HG03571 (cell line): ENCODE measurements around the gene INPP5K.
"Not testable (repeated sequence)": the region's sequence is repeated elsewhere in the genome, so short reads cannot be mapped to it uniquely, and the experiment has no call there.

Source experiments
- ATAC-seq: cut with Tn5 transposase; IDR thresholded peaks from one replicate; pipeline ENCODE4 v1.9.1; 2021; ENCODE audit not compliant: unreplicated experiment

The INPP5K gene

DNA sequence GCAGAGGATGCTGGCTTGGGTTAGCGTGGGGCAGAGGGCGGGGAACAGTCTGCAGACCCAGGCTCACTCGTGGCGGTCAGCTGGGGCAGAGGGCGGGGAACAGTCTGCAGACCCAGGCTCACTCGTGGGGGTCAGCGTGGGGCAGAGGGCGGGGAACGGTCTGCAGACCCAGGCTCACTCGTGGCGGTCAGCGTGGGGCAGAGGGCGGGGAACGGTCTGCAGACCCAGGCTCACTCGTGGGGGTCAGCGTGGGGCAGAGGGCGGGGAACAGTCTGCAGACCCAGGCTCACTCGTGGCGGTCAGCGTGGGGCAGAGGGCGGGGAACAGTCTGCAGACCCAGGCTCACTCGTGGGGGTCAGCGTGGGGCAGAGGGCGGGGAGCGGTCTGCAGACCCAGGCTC lies 7.7 kb downstream of the INPP5K start:
- not testable (repeated sequence) for ATAC-seq

DNA sequence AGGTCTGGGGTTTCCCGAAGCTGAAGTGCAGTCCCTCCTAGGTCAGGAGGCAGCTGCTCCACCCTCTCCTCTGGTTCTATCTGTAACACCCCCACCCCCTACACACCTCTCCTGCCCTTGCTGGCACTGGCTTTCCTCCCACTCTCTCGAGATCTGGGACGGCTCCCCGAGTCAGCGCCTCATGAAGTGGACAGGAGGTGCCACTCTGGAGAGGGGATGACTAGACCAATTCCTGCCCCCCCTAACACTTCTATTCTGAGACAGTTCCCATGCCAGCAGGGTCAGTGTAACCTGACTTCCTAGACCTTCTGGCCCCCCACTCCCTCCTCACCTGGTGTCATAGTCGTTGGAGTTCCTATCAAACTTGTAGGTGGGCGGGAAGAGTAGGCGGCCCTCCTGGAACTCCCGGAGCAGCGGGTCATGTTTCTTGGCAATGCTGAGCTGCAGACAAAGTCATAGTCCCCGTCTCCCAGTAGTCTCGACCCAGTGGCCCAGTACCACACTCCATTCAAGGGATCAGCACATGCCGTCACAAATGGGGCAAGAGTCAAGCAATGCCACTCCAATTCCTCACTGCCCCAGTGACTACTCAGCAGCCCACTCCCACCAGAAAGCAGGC lies 9.7 kb downstream of the INPP5K start:
- no peak for ATAC-seq

DNA sequence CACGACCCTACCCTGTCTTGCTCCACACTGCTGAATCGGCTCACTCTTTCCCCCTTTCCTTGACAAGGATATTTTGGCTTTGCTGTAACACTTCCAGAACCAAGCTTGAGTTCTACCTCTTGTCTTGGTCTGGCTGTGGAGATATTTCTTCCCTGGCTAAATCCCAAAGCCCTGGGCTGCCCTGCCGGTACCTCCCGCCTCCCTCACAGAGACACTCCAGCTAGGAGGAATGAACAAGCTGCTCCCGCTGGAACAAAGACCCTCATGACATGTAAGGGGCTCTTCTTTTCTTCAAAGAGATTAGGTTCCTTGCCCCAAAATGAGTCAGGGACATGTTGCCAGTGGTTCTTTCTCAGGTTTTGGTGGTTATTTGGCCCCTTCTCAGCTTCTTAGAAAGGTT lies 10.8 kb downstream of the INPP5K start:
- no peak for ATAC-seq

DNA sequence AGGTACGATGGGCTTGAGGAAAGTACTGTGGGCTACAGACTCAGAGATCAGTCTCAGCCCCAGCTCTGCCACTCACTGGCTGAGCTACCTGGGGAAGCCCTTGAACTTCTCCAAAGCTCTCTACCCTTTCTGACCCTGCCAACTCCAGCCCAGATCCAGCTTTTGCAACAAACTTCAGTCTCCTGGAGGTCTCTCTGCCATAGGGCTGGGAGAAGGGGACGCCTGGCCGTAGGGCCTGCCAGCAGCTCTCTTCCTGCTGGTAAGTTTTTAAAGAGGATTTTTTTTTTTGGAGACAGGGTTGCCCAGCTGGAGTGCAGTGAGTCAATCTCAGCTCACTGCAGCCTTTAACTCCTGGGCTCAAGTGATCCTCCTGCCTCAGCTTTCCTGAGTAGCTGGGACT lies 11.5 kb downstream of the INPP5K start:
- no peak for ATAC-seq

DNA sequence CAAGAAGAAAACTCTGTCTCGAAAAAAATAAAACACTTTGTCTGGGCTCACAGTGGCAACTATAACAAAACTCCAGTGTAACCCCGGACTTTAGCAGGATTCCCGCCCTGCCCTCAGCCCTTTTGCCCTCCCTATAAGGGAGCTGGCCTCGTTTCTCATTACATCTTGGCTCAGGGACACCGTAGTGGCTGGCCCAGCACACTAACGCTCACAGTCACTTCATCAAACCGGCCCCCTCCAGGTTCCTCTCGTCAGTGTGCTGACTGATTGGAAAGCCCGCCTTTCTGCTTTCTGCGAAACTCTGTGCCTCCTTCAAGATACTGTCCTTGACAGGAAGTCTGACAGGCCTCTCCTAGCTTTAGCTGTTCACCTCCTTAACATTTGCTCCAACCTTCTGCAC lies 12.7 kb downstream of the INPP5K start:
- no peak for ATAC-seq

DNA sequence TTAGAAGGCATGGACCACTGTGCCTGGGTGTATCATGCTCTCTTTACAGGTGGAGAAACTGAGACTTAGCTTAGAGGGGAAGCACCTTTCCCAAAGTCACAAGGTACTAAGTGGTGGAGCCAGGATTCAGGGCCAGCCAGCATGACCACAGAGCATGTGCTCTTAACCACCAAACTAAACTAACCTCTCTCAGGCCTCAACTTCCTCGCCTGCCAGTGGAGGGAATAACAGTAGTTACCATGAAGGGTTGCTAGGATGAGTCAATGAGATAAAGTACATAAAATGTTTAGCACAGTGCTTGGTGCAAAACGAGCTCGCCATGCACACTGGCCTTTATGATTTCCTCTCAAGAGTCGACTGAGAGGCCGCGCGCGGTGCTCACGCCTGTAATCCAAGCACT lies 17.5 kb downstream of the INPP5K start:
- ATAC-seq = no peak

DNA sequence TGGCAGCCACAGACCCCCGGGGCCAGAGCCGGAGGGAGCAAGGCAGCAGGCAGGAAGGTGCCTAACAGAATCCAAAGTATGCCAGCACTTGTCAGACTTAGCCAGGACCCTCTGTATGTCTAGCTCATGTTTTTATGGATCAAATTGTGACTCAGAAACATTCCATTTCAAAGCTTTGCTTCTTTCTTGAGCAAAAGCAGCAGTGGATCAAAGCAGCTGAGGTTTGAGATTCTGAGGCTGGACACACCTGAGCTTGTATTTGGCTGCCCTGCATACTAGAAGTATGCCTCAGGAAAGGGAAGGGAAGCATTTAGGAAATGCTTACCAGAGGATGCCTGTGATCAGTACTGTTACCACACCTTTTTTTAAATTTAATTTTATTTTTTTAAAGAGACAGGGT lies 18.2 kb downstream of the INPP5K start:
- ATAC-seq = no peak

DNA sequence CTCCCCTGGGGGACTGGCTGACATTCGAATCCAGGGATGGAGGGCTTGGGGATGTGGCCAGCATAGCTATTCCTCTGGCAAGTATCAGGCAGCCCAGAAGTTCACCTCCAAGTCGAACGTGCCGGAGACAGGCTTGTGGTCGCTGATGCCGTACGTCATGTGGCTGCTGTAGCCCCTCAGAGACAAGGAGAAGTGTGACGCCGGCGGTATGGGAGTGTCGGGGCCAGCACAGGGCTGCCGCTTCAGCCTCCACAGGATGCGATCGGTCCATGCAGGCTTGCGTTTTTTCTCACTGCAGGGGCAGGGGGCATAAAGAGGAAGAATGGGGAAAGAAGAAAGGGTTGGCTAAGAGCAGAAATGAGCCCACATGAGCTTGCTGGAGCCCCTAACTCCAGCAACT lies 18.6 kb downstream of the INPP5K start:
- ATAC-seq = no peak

DNA sequence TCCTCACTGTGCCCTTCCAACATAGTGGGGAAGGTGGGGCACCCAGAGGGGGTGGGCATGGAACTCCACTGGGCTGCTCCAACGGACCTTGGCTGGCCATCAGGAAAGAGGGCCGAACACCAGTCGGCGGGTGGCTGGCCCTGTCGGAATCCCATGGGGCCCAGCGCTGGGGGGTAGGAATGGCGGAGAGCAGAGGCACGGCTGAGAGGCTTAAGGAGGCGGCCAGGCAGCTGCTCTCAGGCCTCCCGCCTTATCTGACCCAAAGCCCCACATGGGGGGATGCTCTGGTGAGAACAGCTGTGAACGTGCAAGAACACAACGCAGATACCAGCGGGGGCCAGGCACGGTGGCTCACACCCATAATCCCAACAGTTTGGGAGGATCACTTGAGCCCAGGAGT lies 19.5 kb downstream of the INPP5K start:
- no peak for ATAC-seq

DNA sequence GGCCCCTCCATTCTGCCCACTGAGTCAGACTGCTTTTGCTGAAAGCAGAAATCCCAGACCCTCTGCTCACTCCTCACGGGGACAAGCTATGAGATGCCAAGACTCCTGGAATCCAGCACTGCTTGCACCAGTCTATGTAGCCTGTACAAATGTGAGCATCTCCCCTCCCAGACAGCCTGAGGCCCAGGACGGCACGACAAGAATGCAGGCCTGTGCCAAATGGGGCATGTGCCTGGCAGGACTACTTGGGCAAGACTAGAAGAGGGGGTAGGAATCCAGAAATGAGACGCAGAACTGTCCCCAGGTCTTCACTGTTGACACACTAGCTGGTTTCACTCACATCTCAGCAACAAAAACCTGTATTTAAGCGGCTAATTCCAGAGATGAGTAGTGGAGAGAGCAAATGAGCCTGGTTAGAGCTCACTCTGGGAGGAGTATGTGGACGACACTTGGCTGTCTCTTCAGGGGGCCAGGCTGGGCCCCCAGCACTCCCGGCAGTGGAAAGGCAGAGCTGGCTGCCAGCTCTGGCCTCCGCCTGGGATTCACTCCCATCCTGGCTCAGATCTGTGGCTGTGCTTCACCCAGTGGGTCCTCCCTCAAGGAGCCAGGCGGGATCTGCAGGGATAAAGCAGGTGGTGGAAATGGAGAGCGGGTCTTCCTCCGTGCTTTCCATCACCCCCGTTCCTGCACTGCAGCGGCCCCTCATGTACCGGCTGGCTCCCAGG lies 21.0 kb downstream of the INPP5K start:
- no peak for ATAC-seq

DNA sequence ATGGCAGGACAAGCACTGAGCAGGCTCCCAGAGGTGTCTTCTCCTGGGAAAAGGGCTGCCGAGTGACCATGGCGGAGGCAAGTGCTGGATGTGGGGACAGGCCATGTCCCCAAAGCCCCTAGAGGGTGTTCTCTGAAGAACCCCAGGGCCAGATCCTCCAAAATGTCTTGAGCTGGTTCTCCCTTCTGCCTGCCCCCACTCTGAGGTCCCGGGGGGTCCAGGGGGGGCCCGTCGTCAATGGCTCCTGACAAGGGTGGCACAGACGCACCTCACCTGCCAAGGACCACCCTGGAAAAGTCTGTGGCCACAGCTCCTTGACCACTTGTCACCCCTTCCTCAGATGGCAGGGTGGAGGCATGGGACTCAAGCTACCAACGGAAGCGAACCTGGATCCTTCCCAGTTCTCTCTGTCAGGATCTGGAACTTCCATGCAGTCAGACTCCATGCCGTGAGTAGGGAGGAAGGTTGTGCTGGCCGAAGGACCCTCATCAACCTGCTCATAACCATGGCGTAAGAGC lies 21.6 kb downstream of the INPP5K start:
- ATAC-seq = no peak

DNA sequence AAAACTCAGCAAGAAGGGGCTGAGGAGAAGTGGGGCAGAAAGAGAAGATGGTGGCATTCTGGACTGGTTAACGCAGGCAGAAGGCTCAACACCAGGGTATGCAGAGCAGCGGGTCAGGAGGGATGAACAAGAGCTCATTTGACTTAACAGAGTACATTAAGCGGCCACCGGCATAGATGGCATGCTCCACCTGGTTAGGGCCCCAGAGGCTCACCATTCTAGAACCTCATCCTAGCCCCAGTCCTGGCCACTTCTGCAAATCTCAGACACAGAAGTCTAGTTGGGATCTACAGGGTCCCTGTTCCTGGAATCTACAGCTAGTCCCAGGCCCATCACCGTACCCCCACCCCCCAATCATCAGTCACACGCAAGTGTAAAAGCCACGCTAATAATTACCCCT lies 22.2 kb downstream of the INPP5K start:
- no peak for ATAC-seq

DNA sequence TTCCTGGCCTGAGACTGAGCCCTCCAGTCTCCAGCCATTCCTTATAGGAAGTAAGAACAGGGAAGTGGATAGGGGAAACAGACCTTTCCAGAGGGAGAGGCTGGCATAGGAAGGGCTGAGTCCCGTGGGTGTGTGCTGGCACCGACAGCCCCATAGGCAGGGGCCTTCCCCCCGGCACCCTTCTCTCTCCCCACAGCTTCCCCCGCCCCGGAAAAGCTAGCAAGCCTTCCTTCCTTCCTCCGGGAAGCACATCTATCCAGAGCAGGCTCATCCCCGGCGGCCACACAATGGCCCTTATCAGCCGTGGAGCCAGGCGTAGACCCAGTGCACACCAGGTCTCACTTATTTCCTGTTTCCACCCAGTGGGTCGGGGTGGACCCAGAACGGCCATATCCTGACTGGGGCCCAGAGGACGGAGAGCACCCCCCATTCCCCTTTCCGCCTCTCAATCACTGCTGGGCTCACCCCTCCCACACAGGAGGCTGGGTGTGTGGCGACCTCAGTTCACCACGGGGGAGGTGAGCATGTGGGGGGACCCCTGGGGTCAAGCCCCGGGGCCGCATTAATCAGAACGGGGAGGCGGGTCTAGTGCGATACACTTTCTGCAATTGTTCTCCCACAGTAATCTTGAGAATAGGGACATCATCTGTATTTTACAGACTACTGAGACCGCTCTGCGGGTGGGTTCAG lies 23.0 kb downstream of the INPP5K start:
- ATAC-seq = no peak

DNA sequence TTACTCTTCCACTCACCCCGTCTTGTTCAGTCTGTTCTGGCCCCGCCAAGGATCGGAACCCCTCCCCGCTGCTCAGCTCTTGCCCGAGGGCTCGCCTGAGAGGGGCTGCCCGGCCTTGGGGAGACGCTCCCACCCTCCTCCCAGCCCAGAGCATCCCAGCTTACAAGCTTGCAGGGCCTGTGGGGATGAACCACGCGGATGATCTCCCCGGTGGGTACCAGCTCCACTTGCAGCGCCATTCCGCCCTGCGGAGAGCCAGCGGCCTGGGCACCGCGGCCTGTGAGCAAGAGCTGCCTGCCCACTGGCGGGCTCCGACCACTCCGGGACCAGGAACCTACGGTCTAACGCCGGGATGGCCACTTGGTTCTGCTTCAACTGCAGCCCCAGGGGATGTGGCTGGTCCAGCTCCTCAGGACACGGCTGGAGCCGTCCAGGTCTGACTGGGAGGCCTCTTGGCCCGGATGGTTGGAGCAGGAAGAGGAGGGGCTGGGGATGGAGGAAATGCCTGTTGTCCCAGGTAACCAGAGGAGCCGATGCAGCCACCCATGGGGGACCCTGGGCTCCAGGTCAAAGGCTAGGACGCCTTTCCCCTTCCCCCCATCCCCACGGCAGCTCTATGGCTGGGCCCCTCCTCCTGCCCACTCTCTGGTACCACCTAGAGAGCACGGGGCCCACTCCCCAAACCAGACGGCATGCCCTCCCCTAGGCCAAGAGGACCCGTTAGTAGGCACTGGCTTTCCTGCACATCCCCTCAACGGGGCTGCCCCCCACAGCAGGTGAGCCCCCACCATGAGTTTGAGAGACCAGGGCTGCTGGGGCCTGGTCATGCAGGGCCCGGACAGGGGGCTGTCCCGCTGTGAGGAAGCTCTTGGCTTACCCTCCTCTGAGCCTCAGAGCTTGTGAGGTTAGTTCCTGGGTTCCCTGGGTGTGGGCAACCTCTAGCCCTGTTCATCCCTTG lies 23.9 kb downstream of the INPP5K start, which contains the start of gene MYO1C:
Gene MYO1C, minus strand, starts transcription at position 438 of the 958 bp plus-strand sequence. Its CDS starts 199 bp downstream, at position 239.
- no peak for ATAC-seq

DNA sequence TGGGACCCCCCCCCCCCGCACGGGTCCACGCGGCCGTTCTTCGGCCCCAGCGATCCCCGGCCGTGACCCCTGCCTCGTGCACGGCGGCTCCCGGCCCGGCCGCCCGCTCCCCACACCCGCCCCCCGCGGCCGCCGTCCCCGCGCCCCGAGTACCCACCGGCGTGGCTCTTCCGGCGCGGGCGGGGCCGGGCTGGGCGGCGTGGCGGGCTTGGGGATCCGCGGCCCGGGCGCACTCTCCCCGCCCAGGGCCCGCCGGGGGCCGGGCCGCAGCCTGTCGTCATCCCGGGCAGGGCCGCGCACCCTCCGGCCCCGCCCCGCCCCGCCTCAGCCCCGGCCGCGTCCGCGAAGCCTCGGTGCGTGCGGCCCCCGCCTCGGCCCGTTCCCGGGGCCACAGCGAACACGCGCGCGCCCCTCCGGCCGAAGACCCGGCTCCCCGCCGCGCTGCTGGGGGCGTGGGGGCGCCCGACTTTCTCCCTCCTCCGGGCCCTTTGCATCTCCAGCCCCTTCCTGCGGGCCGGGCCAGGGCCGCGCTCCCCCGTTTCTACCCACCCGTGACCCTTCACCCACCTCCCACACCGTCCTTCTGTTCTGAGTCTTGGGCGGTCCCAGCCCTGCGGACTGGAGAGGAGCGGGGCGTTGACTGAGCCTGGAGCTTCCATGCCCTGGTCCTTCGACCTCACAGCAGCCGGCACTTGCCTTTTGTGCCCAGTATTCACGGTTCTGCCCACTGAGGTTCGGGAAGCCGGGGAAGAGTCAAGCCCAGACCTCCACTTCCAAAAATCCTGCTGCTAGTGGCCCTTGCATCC lies 24.8 kb downstream of the INPP5K start:
- peak; percentile 43 for ATAC-seq

DNA sequence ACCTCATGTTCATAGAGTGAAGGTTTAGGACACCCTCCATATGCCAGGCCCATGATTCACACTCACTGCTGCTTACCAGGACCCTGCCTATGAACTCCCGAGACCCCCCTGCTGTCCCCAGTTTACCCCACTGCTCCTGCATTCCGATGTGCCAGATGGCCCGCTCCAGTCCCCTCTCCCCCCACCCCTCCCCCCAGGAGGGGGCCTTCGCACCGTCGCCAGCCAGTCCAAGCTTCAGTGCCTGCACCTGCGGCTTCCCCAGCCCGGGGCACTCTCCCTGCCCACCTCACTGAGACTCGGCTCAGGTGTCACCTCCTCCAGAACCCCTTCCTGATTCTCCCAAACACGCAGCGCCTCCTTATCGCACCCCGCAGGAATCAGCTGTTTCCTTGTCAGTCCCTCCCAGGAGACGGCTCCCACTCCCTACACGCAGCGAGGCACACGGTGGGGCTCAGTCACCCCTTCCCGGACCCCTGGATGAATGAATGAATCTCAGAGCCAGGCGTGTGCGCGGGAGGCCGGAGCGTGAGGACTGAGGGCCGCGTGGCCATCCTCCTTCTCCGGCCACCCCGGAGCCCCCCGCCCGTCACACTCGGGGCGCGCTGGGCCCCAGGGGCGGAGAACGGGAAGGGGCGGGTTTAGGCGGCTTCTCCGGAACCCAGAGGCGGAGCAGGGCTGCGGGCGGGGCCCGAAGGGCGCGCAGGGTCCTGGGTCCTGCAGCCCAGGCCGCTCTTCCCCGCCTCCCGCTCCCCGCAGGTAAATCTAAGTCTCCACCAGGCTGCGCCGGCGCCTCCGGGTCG lies 25.6 kb downstream of the INPP5K start:
- peak; percentile 50 for ATAC-seq

DNA sequence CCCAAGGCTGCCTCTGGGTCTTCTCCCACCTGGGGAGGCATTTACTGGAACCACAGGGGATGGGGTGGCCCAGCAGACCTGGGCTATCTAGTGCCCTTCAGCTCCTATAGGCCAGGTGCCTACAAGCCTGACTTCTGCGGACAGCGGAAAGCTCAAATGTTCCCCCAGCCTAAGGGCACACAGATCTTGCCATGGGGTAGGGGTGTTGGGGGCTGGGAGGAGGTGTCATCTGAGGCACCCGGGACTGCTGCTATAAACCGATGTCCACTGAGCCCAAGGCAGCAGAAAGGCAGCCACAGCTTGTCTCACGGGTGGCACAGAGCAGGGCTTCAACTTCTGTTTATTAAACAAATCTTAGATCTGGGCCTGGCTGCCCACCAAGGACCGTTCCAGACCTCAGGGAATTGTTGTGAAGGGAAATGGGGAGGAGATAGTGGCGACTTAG lies 27.6 kb downstream of the INPP5K start:
- ATAC-seq = no peak

DNA sequence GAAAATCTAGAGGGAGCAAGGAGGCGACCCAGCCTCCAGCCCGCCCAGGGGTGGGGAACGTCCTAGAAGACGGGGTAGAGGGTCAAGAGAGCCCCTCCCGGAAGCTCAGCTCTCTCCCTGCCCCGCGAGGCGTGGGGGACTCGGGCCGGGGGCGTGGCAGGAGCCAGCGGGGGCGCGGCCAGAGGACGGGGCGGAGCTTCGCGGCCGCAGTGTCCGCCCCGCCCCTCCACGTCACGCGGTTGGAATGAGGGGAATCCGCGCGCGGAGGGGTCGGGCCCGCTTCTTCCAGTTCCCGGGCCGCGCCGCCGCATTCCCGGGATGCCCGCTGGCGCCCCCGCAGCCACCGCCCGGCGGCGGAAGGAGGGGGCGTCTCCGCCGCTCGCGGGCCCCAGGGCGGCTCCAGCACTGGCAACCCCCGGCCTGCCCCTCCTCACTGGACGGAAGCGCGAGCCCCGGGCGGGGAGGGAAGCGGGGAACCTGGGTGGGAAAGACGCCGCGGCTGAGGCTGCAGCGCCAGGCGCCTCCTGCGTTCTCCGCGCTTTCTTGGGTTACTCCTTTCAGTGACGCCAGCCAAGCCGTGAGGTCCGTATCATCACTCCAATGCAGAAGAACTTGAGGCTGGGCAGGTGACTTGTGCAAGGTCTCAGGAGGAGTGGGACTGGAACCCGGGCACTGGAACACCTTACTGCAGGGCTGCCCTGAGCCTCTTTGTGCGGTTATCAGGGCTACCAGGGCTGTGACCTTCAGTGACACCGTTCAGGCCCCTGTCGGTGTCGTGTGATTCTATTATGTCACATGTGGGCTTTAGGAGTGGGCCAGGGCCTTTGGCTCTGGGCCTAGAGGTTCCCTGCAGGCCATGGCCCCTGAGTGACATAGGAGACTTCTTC lies 28.2 kb downstream of the INPP5K start:
- ATAC-seq = no peak
